ENCODE results near the gene RTP2. TPM values are rescaled to one million over a fixed set of nuclear protein-coding genes. Genes with fewer than 3 reads are reported as not detected.
A peak's percentile ranks its signal among the peaks of the same experiment; 100 is the strongest.

RTP2 gene
- total RNA-seq, 4 donors from 2014 or later = not detected

GRCh38 chr3:187717572-187717971, 15.2 kb upstream of the RTP2 start:
- no peak overlapping the region for H3K4me3 ChIP-seq
- H3K36me3 ChIP-seq = peaks cover 21% of the 10 kb centered on the region
- no peak for DNase-seq (ENCODE audit: low spot score in 2 of 2)
- WGBS = 36% methylated on average over 1 of the region's 1 CpG
- no peaks in the 10 kb centered on the region for H3K27me3 ChIP-seq
- H3K9me3 ChIP-seq = no peaks in the 10 kb centered on the region
- no peaks in the 10 kb centered on the region for H3K4me1 ChIP-seq
- TF ChIP-seq POLR2AphosphoS5 (IDR thresholded peaks at IDR 0.05) (no peak), CTCF (IDR thresholded peaks at IDR 0.05) (no peak), EP300 (IDR thresholded peaks at IDR 0.05) (no peak), POLR2A (IDR thresholded peaks at IDR 0.05) (no peak)
- H3K27ac ChIP-seq = no peak overlapping the region

DNA sequence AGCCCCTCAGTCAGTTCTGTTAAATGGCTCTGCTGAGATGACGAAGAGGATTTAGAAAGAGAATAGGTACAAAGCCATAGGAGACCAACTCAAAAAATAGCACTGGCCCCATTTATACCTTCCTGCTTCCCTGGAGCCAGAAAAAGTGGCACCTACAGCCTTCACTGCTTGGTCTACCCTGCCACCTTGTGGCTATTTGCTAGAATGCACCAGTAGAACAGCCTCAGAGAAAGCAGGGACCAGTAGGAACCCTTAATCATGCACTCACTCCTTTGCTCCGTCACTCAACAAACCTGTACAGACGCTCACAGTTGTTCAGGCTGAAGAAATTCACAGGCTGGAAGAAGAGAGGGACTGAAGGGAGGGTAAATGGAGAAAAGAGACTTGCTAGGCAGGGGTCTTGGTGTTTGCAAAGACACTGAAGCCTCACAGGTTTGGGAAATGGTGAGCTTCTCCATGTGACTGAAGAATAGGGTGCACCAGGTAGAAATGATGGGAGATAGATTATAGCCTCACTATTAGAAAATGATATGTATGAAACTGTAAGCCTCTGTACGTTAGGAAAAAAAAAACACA, 12.1 kb upstream of the RTP2 start:
- H3K36me3 ChIP-seq = no peaks in the 10 kb centered on the region
- 30% methylated on average over 4 of the region's 4 CpGs for WGBS
- H3K4me1 ChIP-seq = no peaks in the 10 kb centered on the region
- no peak overlapping the region for H3K4me3 ChIP-seq
- DNase-seq (ENCODE audit: low spot score in 2 of 2) = no peak
- TF ChIP-seq CTCF (IDR thresholded peaks at IDR 0.05) (peak; percentile 72 to 88), POLR2AphosphoS5 (IDR thresholded peaks at IDR 0.05) (no peak)
- no peaks in the 10 kb centered on the region for H3K9me3 ChIP-seq
- H3K27ac ChIP-seq = no peak overlapping the region
- H3K27me3 ChIP-seq = no peaks in the 10 kb centered on the region

DNA sequence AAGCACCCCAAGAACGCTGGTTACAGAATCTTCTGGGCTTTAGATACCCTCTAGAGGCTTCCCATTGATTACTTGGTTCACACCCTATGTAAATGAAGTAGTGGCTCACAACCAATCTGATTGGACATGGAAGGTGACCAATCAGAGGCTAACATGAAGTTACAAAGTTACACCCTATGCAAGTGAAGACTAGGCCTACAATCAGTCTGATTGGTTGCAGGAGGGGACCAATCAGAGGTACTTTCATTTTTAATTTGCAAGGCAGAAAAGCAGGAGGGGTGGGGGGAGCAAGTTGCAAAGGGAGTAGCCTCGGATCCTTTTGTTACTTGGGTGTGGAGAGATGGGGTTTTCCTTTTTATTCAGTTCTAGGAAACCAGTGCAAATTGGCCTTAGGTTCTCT, 11.1 kb upstream of the RTP2 start:
- Histone ChIP-seq H3K4me1 (no peaks in the 10 kb centered on the region), H3K36me3 (no peaks in the 10 kb centered on the region), H3K4me3 (no peak overlapping the region), H3K27me3 (no peaks in the 10 kb centered on the region), H3K9me3 (no peaks in the 10 kb centered on the region), H3K27ac (no peak overlapping the region)
- 68% methylated on average over 2 of the region's 2 CpGs for WGBS
- TF ChIP-seq CTCF (IDR thresholded peaks at IDR 0.05) = no peak
- TF ChIP-seq POLR2AphosphoS5 (IDR thresholded peaks at IDR 0.05) = no peak
- TF ChIP-seq POLR2A (IDR thresholded peaks at IDR 0.05) = no peak
- TF ChIP-seq EP300 (IDR thresholded peaks at IDR 0.05) = no peak
- DNase-seq (ENCODE audit: low spot score in 2 of 2) = no peak

DNA sequence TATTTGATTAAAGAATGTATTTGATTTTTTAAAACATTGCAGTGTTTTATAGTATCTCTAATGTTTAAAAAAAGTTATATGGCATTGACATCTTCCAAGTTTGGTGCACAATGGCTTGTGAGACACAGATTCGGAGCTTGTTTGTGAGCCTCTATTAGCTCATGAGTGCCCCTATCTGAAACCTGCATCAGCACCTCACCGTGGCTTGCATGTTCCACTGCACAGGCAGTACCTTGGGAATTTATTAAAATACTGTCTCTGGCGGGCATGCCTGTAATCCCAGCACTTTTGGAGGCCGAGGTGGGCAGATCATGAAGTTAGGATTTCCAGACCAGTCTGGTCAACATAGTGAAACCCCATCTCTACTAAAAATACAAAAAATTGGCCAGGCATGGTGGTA, 6.8 kb upstream of the RTP2 start:
- WGBS = 88% methylated on average over 4 of the region's 4 CpGs
- DNase-seq (ENCODE audit: low spot score in 2 of 2) = no peak
- Histone ChIP-seq H3K27ac (no peak overlapping the region), H3K4me1 (no peaks in the 10 kb centered on the region), H3K36me3 (no peaks in the 10 kb centered on the region), H3K4me3 (no peak overlapping the region), H3K9me3 (no peaks in the 10 kb centered on the region), H3K27me3 (no peaks in the 10 kb centered on the region)
- no peak for TF ChIP-seq POLR2AphosphoS5 (IDR thresholded peaks at IDR 0.05)

DNA sequence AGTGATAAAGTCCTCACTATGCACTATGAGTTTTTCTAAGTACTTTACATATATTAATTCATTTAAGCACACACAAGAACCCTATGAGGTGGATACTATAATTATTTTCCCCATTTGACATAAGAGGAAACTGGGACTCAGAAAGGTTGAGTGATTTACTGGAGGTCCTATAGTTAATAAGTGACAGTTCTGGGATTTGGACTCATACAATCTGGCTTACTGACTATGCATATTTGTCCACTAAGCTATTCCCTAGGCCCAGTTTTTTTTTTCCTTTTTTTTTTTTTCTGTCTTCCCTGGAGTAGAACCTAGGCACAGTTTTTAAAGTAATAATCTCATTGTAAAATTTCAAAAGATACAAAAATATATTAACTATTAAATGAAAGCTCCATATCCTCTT, 6.3 kb upstream of the RTP2 start:
- Histone ChIP-seq H3K36me3 (no peaks in the 10 kb centered on the region), H3K27ac (no peak overlapping the region), H3K4me3 (no peak overlapping the region), H3K9me3 (no peaks in the 10 kb centered on the region), H3K4me1 (no peaks in the 10 kb centered on the region), H3K27me3 (no peaks in the 10 kb centered on the region)
- DNase-seq (ENCODE audit: low spot score in 2 of 2) = no peak
- TF ChIP-seq CTCF (IDR thresholded peaks at IDR 0.05) (no peak), POLR2A (IDR thresholded peaks at IDR 0.05) (no peak), EP300 (IDR thresholded peaks at IDR 0.05) (no peak), POLR2AphosphoS5 (IDR thresholded peaks at IDR 0.05) (no peak)

- TF ChIP-seq EP300 (IDR thresholded peaks at IDR 0.05) (no peak), CTCF (IDR thresholded peaks at IDR 0.05) (no peak), POLR2AphosphoS5 (IDR thresholded peaks at IDR 0.05) (no peak), POLR2A (IDR thresholded peaks at IDR 0.05) (no peak)
- Histone ChIP-seq H3K36me3 (no peaks in the 10 kb centered on the region), H3K4me3 (no peak overlapping the region), H3K27me3 (no peaks in the 10 kb centered on the region), H3K27ac (no peak overlapping the region), H3K4me1 (no peaks in the 10 kb centered on the region), H3K9me3 (no peaks in the 10 kb centered on the region)
- DNase-seq (ENCODE audit: low spot score in 2 of 2) = no peak
- WGBS = 93% methylated on average over 2 of the region's 2 CpGs
These were observed 4.6 kb upstream of the RTP2 start for GRCh38 chr3:187706971-187707370.

Data from suprapubic skin (tissue), 4 donors.